GM12892 (cell line): ENCODE data around the gene PPP2R2D.
A peak's percentile ranks its signal among the peaks of the same experiment; 100 is the strongest.
"Not testable (repeated sequence)": the region's sequence is repeated elsewhere in the genome, so short reads cannot be mapped to it uniquely, and the experiment has no call there.

ENCODE experiments used
- DNase-seq: peaks from one replicate; pipeline ENCODE4 v3.0.0; 2011; ENCODE audit not compliant: insufficient read length
- FAIRE-seq: peaks from 2 replicates; lab custom pipeline; 2011; peaks lifted over from hg19 to GRCh38; lab: Jason Lieb, UNC
- POLR2A ChIP-seq: IDR thresholded peaks from 2 replicates; pipeline ENCODE4 v1.6.1; 2011; ENCODE audit warnings: low read depth, low read length, control low read depth
- POLR2AphosphoS5 ChIP-seq: IDR thresholded peaks from 2 replicates; pipeline ENCODE4 v1.6.1; 2011; ENCODE audit warnings: low read depth, low read length, control low read depth
- TAF1 ChIP-seq: IDR thresholded peaks from 2 replicates; pipeline ENCODE4 v1.6.1; 2011; ENCODE audit warnings: low read depth, mild to moderate bottlenecking, control low read depth, low read length, borderline replicate concordance

PPP2R2D gene

DNA sequence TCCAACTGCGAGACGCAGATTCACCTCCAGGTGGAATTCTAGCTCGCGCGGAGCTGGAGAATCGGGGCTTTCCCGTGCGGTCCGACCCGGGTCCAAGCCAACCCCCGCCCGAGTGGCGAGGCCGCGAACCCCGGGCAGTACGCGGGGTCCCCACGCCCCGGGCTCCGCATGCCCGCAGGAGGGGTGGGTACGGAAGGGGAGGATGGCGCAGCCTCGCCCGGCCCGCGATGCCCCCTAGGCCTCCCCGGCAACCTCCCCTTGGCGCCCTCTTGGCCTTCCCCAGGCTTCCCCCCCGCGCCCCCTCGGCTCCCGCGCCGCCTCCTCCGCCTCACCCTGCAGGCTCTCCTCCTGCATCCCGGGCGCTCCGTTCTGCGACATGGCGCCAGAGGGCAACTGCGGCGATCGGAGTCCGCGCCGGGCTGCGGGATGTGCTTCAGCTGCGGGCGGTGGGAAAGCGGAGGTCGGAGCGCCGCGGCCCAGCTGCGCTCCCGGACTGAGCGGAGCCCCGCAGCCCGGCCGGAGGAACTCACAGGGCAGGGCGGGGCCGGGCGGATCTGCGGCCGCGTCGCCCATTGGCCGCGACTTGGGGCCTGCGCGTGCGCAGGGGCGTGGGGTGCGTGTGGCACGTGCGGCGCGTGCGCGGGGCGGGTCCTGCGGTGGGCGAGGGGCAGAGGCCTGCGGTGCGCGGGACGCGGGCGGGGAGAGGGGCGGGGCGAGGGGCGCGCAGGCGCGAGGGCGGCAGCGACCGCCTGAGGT is 80.8 kb downstream of the PPP2R2D start, which contains the start of gene BNIP3:
Gene BNIP3, minus strand, starts transcription at position 495 of the 756 bp plus-strand sequence. Its CDS starts 117 bp downstream, at position 378.
- peak; percentile 89 for FAIRE-seq
- TF ChIP-seq POLR2A = peak; percentile 31; the same call in 1 of the 2 replicates
- TF ChIP-seq POLR2AphosphoS5 = no peak
- no peak for TF ChIP-seq TAF1
- peak; percentile 96 for DNase-seq

DNA sequence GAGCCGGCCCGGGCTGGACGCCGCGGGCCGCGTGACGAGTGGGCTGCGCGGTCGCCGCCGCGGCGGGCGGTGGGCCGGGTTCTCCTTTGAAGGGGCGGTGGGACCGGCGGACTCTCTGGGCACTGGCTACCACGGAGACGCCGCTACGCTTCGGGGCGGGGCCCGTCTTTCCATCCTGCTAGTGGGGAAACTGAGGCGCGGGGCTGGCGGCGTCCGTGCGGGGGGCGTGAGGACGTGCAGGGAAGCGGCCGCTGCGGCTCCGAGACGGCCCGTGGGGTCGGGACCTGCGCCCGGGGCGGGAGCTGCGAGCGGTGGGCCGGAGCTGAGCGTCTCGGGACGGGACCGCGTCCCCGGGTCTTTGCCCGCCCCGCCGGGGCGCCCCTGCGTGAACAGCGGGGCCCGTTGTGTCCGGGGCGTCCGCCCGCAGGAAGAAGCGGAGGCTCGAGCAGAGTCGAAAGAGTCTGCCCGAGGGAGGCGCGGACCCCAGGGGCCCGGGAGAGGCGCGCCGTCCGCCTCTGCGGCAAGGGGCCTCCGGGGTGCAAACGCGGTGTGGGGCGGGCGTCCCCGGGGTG is 81.5 kb downstream of the PPP2R2D start:
- TF ChIP-seq TAF1 (no peak), POLR2A (no peak), POLR2AphosphoS5 (no peak)
- FAIRE-seq (no peak), DNase-seq (peak; percentile 37)

DNA sequence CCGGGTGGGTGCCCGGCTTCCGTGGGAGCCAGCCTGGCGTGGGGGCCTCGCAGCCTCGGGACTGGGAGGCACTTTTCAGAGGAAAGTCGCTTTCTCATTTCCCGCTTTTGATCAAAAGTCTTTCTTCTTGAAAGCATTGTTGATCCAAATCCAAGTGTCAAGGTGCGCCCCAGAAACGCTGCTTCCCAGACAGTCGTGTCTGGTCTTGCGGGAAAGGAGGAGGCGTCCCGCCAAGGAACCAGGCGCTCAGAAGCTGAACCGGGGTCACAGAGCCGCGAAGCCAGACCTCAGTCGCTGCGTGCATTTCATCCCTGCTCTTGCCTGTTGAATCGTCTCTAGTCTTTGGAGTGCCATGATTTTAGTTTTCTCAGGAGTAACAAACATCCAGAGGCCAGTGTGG is 82.0 kb downstream of the PPP2R2D start:
- no peak for FAIRE-seq
- DNase-seq = no peak
- no peak for TF ChIP-seq POLR2AphosphoS5
- TF ChIP-seq TAF1 = no peak
- TF ChIP-seq POLR2A = no peak

DNA sequence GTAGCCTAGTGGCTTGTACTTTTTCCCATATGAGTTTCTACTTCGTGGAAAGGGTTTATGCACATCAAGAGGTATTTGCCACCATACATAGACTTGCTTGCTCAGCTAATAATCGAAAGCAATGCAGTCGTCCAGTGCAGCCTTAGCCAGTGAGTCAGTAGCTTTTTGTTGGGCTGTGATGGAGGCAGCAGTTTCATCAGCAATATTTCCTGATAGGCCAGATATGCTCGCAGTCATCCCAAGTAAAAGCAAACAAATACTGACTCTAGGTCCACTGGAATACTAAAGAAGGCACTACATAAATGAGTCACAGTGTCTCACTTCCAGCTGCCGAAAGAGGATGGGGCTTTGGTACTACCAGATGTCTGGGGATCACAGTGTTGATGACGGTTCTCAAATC is 83.0 kb downstream of the PPP2R2D start:
- FAIRE-seq = no peak
- no peak for TF ChIP-seq POLR2AphosphoS5
- no peak for TF ChIP-seq TAF1
- no peak for TF ChIP-seq POLR2A
- no peak for DNase-seq

DNA sequence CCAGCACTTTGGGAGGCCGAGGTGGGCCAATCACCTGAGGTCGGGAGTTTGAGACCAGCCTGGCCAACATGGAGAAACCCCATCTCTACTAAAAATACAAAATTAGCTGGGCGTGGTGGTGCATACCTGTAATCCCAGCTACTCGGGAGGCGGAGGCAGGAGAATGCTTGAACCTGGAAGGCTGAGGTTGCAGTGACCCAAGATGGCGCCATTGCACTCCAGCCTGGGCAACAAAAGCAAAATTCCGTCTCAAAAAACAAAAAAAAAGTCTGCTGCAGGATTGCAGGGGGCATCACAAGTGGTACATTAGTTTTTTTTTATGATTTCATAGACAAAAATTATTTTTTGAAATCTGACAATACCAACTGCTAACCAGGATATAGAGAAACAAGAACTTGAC is 86.0 kb downstream of the PPP2R2D start:
- not testable (repeated sequence) for DNase-seq, FAIRE-seq

DNA sequence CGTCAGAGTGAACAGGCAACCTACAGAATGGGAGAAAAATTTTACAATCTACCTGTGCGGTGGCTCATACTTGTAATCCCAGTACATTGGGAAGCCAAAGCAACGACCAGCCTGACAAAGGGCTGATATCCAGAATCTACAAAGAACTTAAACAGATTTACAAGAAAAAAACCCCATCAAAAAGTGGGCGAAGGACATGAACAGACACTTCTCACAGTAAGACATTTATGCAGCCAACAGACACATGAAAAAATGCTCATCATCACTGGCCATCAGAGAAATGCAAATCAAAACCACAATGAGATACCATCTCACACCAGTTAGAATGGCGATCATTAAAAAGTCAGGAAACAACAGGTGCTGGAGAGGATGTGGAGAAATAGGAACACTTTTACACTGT is 86.5 kb downstream of the PPP2R2D start:
- not testable (repeated sequence) for DNase-seq, FAIRE-seq

DNA sequence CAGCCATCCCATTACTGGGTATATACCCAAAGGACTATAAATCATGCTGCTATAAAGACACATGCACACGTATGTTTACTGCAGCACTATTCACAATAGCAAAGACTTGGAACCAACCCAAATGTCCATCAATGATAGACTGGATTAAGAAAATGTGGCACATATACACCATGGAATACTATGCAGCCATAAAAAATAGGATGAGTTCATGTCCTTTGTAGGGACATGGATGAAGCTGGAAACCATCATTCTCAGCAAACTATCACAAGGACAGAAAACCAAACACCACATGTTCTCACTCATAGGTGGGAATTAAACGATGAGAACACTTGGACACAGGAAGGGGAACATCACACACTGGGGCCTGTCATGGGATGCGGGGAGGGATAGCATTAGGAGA is 87.0 kb downstream of the PPP2R2D start:
- not testable (repeated sequence) for DNase-seq, FAIRE-seq

DNA sequence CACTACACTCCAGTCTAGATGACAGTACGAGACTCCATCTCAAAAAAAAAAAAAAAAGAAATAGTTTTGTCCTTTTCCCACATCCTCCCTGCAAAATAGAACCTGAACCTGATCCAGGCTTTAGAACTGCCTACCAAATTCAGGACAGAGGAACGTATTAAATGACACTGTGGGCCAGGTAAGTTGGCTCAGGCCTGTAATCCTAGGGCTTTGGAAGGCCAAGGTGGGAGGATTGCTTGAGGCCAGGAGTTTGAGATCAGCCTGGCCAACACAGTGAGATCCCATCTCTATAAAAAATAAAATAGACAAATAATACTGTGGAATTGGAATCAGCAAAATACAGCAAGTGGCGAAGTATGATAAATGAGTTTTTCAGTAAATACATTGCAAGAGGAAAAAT is 90.9 kb downstream of the PPP2R2D start:
- FAIRE-seq (no peak), DNase-seq (no peak)
- TF ChIP-seq POLR2AphosphoS5 = no peak
- no peak for TF ChIP-seq TAF1
- no peak for TF ChIP-seq POLR2A

DNA sequence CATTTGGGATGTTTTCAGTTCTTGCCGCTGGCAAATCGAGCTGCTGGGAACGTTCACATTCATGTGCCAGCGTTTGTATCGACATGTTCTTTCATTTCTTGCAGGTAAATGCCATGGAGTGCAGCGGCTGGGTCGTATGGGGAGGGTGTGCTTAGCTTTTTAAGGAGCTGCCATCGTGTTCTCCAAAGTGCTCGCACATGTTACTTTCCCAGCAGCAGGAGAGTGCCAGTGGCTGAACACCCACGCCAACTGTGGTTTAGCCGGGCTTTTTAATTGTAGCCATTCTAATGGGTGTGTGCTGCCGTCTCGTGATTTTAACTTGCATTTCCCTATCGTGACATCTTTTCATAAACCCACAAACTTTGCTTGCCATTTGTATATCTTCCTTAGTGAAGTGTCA is 92.5 kb downstream of the PPP2R2D start:
- DNase-seq (no peak), FAIRE-seq (no peak)

DNA sequence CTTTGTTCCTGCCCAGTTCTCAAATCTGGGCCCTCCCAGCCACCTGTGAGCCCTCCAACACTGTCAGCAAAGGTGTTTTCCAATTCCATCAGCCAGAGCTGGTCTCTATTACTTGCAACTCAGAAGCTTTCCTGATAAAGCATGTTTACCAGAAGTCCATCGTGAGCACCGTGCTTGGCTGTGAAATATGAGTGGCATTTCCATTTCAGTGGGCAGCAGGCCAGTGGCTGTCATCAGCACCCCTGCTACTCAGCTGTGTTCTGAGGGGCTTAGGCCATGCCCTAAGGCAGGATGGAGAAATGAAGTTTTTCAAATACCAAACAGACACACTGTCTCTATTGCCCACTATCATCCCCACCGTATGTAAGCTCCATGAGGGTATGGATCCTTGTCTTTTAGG is 93.6 kb downstream of the PPP2R2D start:
- DNase-seq = no peak
- no peak for TF ChIP-seq POLR2AphosphoS5
- no peak for TF ChIP-seq TAF1
- no peak for FAIRE-seq

More for the DNA sequence above, 92.5 kb downstream of the PPP2R2D start:
- TF ChIP-seq POLR2A (no peak), TAF1 (no peak), POLR2AphosphoS5 (no peak)

DNA sequence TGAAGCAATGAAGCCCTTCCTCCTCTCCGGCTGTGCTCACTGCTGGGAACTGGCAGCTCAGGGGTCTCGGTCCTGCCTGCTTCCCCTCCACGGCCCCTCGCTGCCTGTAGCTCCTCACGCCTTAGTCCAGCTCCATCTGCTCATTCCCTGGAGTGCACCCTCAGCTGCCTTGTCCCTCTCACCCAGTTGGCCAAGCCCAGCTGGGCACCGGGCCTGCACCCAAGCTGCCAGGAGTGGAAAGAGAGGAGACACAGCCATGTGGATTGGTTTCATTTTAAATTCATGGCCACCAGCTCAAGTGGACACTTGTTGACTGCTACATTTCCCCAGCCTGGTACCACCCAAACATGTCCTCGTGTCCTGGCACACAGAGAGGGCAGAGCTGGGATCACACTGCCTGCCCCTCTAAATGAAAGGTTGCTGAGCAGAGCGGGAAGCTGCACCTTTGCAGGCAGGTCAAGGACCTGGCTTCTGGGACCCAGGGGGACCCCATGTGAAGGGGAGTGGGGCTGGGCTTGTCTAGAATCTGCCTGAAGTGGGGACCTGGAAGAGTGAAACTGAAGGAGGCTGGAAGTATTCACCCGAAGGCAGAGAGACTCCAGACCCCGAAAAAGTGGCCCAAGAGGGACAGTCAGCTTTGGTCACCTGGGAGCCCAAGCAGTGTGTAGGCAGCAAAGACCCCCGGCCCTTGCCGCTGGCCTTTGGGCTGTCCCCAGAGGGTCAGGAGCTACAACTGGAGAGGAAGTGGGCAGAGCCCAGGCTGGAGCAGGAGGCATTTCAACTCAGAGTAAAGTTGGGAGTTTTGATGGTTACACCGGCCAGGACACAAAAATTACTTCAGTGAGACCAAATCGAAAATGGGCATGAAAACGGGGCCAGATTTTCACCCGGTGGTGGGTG is 95.9 kb downstream of the PPP2R2D start:
- DNase-seq (no peak), FAIRE-seq (no peak)
- TF ChIP-seq POLR2A (no peak), POLR2AphosphoS5 (no peak), TAF1 (no peak)

DNA sequence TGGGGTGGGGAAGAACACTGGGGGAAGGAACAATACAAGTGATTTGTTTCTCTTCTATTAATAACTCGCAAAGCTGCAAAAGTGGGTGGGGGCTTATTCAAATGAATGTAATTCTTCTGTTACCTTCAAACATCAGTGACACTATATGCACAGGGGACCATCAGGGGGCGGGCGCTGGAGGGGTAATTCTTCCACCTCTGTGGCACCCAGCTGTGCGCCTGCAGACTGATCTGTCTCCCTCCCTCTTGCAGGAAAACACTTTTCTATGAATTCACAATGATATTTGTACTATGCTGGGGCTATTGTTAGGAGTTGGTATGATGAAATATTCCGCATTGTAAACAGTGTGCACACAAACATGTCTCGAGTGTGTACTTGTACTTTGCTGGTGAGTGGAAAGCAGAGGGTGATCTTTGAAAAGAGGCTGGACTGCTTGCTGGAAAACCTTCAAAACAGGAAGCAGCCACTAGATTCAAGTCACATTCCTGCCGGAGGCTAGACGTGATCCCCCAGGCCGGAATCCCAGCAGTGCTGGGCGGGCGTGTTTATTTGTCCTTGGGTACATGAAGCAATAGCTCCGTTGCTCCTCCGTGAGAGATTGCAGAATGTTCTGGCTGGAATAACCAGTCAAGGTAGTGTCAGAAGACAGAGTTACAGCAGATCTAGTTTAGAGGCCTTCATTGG is 96.7 kb downstream of the PPP2R2D start:
- no peak for TF ChIP-seq POLR2A
- FAIRE-seq = no peak

More for the DNA sequence above, 96.7 kb downstream of the PPP2R2D start:
- no peak for DNase-seq
